Mesodermal cell (in vitro differentiated cells): ENCODE data around the gene ENPP4.
"Not testable (repeated sequence)": the region's sequence is repeated elsewhere in the genome, so short reads cannot be mapped to it uniquely, and the experiment has no call there.

Source experiments
- H3K27ac ChIP-seq: 2 replicates; pipeline ENCODE4 v1.7.0; 2013; ENCODE audit warnings: mild to moderate bottlenecking, low read depth, low read length, moderate library complexity; ENCODE audit not compliant: severe bottlenecking
- H3K36me3 ChIP-seq: 2 replicates; pipeline ENCODE4 v1.7.1; 2013; ENCODE audit warnings: mild to moderate bottlenecking, low read length, moderate library complexity; ENCODE audit not compliant: control insufficient read depth, insufficient read depth
- H3K4me1 ChIP-seq: one replicate; pipeline ENCODE4 v1.7.1; 2013; ENCODE audit warnings: mild to moderate bottlenecking, low read length; ENCODE audit not compliant: insufficient read depth, control insufficient read depth, poor library complexity, severe bottlenecking
- H3K4me3 ChIP-seq: 2 replicates; pipeline ENCODE4 v1.7.0; 2013; ENCODE audit warnings: low read length, control low read depth, mild to moderate bottlenecking; ENCODE audit not compliant: insufficient read depth, poor library complexity, severe bottlenecking; ENCODE audit errors: extremely low read depth
- H3K9me3 ChIP-seq: 2 replicates; pipeline ENCODE4 v1.7.1; 2013; ENCODE audit warnings: mild to moderate bottlenecking, low read length, moderate library complexity; ENCODE audit not compliant: control insufficient read depth
- WGBS, 2 experiments: methylation state at CpG; one replicate each; pipeline ENCODE4 v1.1.5; 2013; ENCODE audit warnings: missing lambda C conversion rate in 2 of 2; ENCODE audit not compliant: insufficient coverage in 2 of 2; 5-methylcytosine and 5-hydroxymethylcytosine counted together

The ENPP4 gene

DNA sequence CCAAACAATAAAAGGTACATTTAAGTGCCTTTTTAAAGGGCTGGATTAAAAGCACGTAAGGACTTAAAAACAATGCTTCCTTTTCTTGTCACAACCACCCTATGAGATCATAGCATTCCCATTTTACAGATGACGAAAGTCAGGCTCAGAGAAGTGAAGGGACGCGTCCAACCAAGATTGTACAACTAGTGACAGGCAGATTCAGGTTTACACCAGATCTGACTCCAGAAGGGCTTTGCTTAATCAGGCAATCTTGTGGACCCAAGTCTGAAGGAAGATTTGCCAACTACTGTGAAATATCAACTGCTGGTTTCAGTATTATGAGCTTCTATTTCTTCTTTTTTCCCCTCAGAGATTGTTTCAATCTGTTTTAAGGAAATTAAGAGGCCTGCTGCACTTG lies 877 bp downstream of the ENPP4 start:
- no peak overlapping the region for H3K4me3 ChIP-seq
- H3K4me1 ChIP-seq = peaks cover 3% of the 10 kb centered on the region
- no peak overlapping the region for H3K27ac ChIP-seq
- no peaks in the 10 kb centered on the region for H3K9me3 ChIP-seq
- 91 to 92% methylated on average over 4 of the region's 4 CpGs for WGBS, 2 experiments
- no peaks in the 10 kb centered on the region for H3K36me3 ChIP-seq

DNA sequence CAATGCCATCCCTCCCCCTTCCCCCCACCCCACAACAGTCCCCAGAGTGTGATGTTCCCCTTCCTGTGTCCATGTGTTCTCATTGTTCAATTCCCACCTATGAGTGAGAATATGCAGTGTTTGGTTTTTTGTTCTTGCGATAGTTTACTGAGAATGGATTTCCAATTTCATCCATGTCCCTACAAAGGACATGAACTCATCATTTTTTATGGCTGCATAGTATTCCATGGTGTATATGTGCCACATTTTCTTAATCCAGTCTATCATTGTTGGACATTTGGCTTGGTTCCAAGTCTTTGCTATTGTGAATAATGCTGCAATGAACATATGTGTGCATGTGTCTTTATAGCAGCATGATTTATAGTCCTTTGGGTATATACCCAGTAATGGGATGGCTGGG lies 1.5 kb downstream of the ENPP4 start:
- not testable (repeated sequence) for H3K4me1 ChIP-seq, H3K9me3 ChIP-seq, H3K27ac ChIP-seq, H3K36me3 ChIP-seq, H3K4me3 ChIP-seq
- no CpG with 5 or more reads among the region's 1 CpG for WGBS, 2 experiments

DNA sequence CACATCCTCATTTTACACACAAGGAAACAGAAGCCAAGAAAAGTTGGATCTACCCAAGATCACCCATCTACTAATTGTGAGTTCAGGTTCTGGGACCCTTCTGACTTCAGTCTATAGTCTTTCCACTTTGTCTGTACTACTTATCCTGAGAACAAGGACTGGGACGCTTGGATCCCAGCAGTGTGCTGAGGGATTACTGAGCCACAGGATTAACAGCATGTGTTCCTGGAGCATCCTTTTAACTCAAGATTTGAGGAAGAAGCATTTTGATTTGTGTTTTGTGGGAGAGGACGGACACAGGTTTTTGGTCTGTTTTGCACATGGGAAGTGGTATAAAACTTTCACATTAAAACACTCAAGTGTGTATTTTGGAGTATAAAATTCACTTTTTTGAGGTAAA lies 4.4 kb downstream of the ENPP4 start:
- Histone ChIP-seq H3K9me3 (no peaks in the 10 kb centered on the region), H3K4me1 (peaks cover 3% of the 10 kb centered on the region), H3K27ac (no peak overlapping the region), H3K4me3 (no peak overlapping the region), H3K36me3 (no peaks in the 10 kb centered on the region)
- WGBS, 2 experiments = 71 to 100% methylated on average over 1 of the region's 2 CpGs

DNA sequence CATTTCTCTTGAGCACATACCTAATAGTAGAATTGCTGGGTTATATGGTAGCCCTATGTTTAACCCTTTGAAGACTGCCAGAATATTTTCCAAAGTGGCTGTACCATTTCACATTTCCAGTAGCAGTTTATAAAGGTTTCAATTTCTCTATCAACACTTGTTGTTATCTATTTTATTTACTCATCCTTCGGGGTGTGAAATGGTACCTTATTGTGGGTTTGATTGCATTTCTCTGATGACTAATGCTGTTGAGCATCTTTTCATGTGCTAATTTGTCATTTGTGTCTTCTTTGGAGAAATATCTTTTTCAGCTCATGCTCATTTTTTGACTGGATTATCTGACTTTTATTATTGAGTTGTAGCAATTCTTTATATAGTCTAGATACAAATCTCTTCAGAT lies 5.4 kb downstream of the ENPP4 start:
- H3K36me3 ChIP-seq = no peaks in the 10 kb centered on the region
- no CpG with 5 or more reads among the region's 1 CpG for WGBS, 2 experiments

DNA sequence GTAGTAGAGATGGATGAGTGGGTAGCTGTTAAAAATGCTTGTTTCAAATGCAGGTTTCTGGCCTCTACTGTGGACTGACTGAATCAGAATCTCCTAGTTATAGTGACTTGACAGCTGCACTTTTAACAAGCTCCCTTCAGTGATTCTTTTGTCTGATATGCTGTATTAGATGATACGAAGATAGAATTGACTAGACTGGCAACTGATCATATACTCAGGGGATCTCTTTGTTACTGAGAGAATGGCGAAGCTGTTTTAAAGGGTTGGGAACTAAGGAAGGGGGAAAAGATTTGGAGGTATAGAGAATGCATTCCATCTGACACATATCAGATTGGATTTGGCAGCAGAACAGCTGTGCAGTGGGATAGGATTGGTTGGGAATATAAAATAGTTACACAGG lies 7.0 kb downstream of the ENPP4 start:
- no peaks in the 10 kb centered on the region for H3K9me3 ChIP-seq
- H3K4me3 ChIP-seq = no peak overlapping the region
- 94% methylated on average over 2 of the region's 2 CpGs for WGBS, 2 experiments
- no peaks in the 10 kb centered on the region for H3K4me1 ChIP-seq
- no peak overlapping the region for H3K27ac ChIP-seq
- H3K36me3 ChIP-seq = no peaks in the 10 kb centered on the region

More for the DNA sequence above, 5.4 kb downstream of the ENPP4 start:
- Histone ChIP-seq H3K27ac (no peak overlapping the region), H3K4me1 (no peaks in the 10 kb centered on the region), H3K4me3 (no peak overlapping the region), H3K9me3 (no peaks in the 10 kb centered on the region)

DNA sequence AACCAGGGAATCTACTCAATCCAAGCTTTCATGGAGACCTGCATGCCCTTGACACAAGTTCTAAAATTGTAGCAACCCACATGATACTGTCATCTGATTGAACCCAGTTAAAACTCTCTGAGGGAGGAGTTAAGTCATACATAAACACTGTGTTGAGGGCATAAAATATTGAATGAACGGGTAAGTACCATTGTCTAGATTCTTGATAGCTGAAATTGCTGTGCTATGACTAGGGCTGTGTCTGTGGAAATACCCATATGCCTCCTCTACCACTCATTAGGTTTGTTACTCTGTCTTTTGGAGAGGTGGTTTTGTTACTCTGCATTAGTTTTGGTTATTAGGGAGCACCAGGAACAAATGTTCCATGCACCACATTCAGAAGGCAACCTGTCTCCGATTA lies 7.6 kb downstream of the ENPP4 start:
- H3K4me3 ChIP-seq = no peak overlapping the region
- WGBS, 2 experiments = 92 to 100% methylated on average over 1 of the region's 2 CpGs

DNA sequence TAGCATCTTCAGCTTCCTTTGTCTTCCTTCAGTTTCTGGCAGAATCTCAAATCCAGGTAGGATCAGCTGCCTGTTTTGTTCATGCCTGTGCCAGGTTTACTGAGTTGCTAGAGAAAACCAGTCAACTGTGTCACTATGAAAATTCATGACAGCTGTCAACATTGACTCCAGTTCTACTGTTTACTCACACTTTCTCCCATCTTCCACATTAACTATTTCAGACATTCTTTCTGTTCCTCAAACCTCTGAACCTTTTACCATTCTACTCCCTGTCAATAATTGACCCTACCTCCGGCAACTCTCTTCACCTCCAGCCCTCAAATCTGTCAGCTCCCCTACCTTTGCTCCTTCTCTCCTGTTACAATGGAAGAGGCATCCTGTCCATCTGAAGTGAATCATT lies 8.5 kb downstream of the ENPP4 start:
- Histone ChIP-seq H3K4me1 (no peaks in the 10 kb centered on the region), H3K9me3 (no peaks in the 10 kb centered on the region), H3K4me3 (no peak overlapping the region), H3K27ac (no peak overlapping the region), H3K36me3 (no peaks in the 10 kb centered on the region)
- WGBS, 2 experiments = 60 to 89% methylated on average over 1 of the region's 1 CpG

More for the DNA sequence above, 7.6 kb downstream of the ENPP4 start:
- Histone ChIP-seq H3K4me1 (no peaks in the 10 kb centered on the region), H3K36me3 (no peaks in the 10 kb centered on the region), H3K27ac (no peak overlapping the region), H3K9me3 (no peaks in the 10 kb centered on the region)

DNA sequence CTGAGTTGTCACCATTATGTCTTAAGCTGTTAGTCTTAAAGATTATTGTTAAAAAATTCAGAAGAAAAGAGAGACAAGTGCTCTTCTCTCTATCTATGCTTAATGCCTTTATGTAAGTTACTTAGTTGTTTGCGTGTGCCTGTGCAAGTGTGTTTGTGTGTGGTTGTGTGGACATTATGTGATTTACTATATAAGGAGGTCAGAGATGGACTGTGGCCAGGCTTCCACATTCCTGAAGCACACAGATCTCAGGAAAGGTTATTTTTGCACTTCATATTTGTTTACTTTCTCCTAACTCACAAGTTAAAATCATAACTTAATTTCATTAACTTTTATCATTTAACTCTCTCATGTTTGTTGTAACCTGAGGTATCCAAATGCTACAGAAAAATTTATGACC lies 14.5 kb downstream of the ENPP4 start:
- no peak overlapping the region for H3K27ac ChIP-seq
- H3K9me3 ChIP-seq = no peaks in the 10 kb centered on the region
- H3K36me3 ChIP-seq = no peaks in the 10 kb centered on the region
- H3K4me1 ChIP-seq = no peaks in the 10 kb centered on the region
- H3K4me3 ChIP-seq = no peak overlapping the region
- WGBS, 2 experiments = 100% methylated on average over 1 of the region's 1 CpG

DNA sequence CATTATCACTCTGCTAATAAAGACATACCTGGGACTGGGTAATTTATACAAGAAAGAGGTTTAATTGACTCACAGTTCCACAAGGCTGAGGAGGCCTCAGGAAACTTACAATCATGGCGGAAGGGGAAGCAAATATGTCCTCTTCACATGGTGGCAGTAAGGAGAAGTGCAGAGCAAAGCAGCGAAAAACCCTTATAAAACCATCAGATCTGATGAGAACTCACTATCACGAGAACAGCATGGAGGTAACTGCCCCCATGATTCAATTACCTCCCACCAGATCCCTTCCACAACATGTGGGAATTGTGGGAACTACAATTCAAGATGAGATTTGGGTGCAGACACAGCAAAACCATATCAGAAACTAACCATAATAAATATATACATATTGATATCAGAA lies 19.3 kb downstream of the ENPP4 start:
- H3K36me3 ChIP-seq, H3K9me3 ChIP-seq, H3K4me1 ChIP-seq, H3K27ac ChIP-seq, H3K4me3 ChIP-seq: not testable (repeated sequence)
- 100% methylated on average over 1 of the region's 3 CpGs; no CpG with 5 or more reads in 1 of the 2 experiments for WGBS, 2 experiments

DNA sequence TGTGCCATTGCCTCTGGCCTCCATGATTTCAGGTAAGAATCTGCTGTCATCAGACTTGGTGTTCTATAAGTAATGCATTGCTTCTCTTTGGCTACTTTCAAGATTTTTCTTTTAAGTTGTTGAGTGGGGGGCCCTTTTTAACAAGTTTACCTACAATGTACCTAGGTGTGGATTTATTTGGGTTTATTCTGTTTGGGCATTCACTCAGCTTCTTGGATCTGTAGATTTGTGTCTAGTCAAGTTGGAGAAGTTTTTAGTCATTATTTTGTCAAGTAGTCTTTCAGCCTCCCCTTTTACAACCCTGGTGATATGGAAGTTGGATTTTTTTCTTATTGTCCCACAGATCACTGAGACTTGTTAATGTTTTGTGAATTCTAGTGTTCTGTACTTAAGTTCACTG lies 26.9 kb downstream of the ENPP4 start:
- Histone ChIP-seq H3K9me3 (no peaks in the 10 kb centered on the region), H3K4me1 (no peaks in the 10 kb centered on the region), H3K27ac (no peak overlapping the region), H3K36me3 (no peaks in the 10 kb centered on the region), H3K4me3 (no peak overlapping the region)

DNA sequence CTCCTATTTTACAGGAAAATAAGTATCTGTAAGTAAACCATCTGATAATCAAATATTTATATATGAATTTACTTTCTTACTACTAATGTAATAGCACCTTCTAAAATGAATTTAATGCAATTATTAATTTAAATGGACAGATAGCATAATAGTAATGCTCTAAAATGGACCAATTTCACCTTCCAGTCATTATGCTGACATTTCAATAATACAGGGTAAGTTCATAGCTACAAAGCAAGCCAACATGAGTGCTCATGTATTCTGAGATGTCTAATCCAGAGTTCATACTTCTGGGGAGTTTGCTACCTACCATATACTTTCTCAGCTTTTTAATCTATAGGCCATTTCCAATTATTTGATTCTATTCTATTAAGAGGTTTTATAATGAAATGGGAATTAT lies 29.4 kb downstream of the ENPP4 start:
- Histone ChIP-seq H3K27ac (no peak overlapping the region), H3K4me1 (no peaks in the 10 kb centered on the region), H3K36me3 (no peaks in the 10 kb centered on the region), H3K9me3 (no peaks in the 10 kb centered on the region), H3K4me3 (no peak overlapping the region)

DNA sequence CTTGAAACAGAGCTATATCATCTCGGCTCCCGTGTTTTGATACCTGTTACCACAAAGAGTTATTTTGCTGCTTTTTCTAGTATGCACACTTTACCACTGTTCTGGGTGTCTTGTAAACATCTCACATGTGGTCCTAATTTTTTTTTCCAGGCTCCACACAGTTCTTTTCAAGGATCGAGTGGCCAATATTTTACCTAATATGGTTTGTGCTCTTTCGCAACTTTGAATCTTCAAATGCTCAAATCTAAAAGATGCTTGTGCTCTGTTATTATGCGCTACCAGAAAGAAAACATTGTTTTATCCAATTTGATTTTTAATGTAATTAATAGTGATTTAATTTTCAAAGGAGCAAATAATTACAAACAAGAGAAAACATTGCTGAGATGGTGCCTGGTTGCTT lies 30.3 kb downstream of the ENPP4 start:
- no peaks in the 10 kb centered on the region for H3K36me3 ChIP-seq
- no peak overlapping the region for H3K27ac ChIP-seq
- H3K9me3 ChIP-seq = no peaks in the 10 kb centered on the region
- H3K4me3 ChIP-seq = no peak overlapping the region
- 95 to 97% methylated on average over 4 of the region's 5 CpGs for WGBS, 2 experiments
- H3K4me1 ChIP-seq = no peaks in the 10 kb centered on the region
